ENCODE results near the gene TMEM107. TPM values are rescaled to one million over a fixed set of nuclear protein-coding genes. Genes with fewer than 3 reads are reported as not detected.
A peak's percentile ranks its signal among the peaks of the same experiment; 100 is the strongest.

Gene TMEM107
- total RNA-seq, 1 experiment from 2014 or later, result 30.1 TPM

DNA sequence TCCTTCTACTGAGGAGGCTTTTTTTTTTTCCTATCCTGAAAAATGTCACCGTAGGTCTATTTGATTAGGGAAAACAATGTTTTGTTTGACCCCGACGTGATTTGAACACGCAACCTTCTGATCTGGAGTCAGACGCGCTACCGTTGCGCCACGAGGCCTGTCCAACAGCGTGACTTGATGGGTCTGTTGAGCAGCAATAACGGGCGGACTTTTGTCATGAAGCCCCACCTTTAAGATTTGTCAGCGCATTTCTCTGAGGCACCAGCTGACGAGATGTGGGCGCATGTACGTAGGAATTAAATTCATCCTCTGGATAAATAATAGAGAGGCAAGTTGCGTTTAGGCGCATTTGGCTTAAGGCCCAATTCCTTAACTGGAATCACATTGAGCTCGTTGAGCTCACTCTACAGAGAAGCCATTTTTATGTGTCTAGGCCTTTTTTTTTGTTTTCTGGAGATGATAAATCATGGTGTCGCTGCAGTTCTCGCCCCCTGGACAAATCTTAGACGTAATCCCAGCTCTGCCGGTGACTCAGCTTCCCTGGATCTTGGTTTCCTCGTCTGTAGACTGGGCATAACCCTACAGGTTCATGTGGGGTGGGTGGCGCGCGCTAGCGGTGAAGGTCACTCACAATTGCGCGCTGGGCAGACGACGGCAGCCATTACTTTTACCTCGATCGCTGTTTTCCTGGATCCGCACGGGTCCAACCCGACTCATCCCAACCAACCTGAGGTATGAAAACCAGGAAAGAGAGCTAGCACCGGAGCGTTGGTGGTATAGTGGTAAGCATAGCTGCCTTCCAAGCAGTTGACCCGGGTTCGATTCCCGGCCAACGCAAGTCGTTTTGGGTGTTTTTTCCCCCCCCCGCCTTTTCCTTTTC lies 44.8 kb upstream of the TMEM107 start:
- Histone ChIP-seq H3K36me3 (ENCODE audit: control insufficient read depth in 1 of 2, insufficient read depth in 2 of 2, low read length in 2 of 2) (no peaks in the 10 kb centered on the region), H3K27me3 (ENCODE audit: insufficient read depth, low read length) (no peaks in the 10 kb centered on the region), H3K9ac (ENCODE audit: low read length) (peak overlapping the region; percentile 91), H2AFZ (ENCODE audit: low read depth, low read length, poor library complexity, severe bottlenecking) (peak overlapping the region; percentile 40), H3K79me2 (ENCODE audit: insufficient read depth, low read length) (no peaks in the 10 kb centered on the region), H3K4me2 (ENCODE audit: low read length) (peak overlapping the region; percentile 93), H3K9me3 (ENCODE audit: control insufficient read depth in 1 of 2, insufficient read depth in 1 of 2, low read depth in 1 of 2, low read length in 2 of 2) (no peaks in the 10 kb centered on the region), H4K20me1 (ENCODE audit: insufficient read depth) (no peaks in the 10 kb centered on the region), H3K4me3 (replicated peaks in 1 of 2; ENCODE audit: low read depth in 1 of 2, low read length in 2 of 2) (peak overlapping the region; percentile 82 to 86), H3K4me1 (ENCODE audit: control insufficient read depth in 1 of 2, insufficient read depth in 2 of 2, low read length in 2 of 2) (peaks cover 48 to 87% of the 10 kb centered on the region in 2 experiments), H3K9me2 (ENCODE audit: insufficient read depth) (no peaks in the 10 kb centered on the region), H3K27ac (ENCODE audit: low read depth, low read length) (peak overlapping the region; percentile 83)
- DNase-seq (ENCODE audit: low read depth, low spot score), result peak; percentile 88
- peak; percentile 35 for ATAC-seq
- CTCF ChIA-PET, result interaction anchor here (1.2 to 1.6 kb wide), 4 partner anchors 99 to 148 kb away, joined by 3 to 7 read pairs (median 3); no protein-coding TSS in a partner anchor
- RAD21 ChIA-PET (ENCODE audit: low non-redundant PET in 1 of 2, low total read pairs in 2 of 2, uncharacterized antibody in 2 of 2, unreplicated experiment in 2 of 2), result interaction anchor here (1.0 to 1.8 kb wide), 3 partner anchors 17 to 34 kb away, joined by 4 to 6 read pairs (median 4); partner anchors contain the start of gene BORCS6 (in 1 of the 2)
- BruUV-seq (replicated peaks), result no TSS peak
- POLR2A ChIA-PET, result interaction anchor here (0.9 to 7.5 kb wide), 7 partner anchors 9 to 102 kb away, joined by 3 to 63 read pairs (median 45); partner anchors contain the start of genes ALOXE3, AURKB, BORCS6 and CTC1
- intact Hi-C loops (cut with micrococcal nuclease), result loop anchor here (1.0 to 10.0 kb wide), 3 partner anchors 84 to 154 kb away; partner anchors contain the start of gene KRABD2
- TF ChIP-seq, protein P1, sequence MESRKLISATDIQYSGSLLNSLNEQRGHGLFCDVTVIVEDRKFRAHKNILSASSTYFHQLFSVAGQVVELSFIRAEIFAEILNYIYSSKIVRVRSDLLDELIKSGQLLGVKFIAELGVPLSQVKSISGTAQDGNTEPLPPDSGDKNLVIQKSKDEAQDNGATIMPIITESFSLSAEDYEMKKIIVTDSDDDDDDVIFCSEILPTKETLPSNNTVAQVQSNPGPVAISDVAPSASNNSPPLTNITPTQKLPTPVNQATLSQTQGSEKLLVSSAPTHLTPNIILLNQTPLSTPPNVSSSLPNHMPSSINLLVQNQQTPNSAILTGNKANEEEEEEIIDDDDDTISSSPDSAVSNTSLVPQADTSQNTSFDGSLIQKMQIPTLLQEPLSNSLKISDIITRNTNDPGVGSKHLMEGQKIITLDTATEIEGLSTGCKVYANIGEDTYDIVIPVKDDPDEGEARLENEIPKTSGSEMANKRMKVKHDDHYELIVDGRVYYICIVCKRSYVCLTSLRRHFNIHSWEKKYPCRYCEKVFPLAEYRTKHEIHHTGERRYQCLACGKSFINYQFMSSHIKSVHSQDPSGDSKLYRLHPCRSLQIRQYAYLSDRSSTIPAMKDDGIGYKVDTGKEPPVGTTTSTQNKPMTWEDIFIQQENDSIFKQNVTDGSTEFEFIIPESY (IDR thresholded peaks at IDR 0.05; ENCODE audit: extremely low read depth, insufficient replicate concordance, low read length), result peak; percentile 11
- TF ChIP-seq ZNF274 (IDR thresholded peaks at IDR 0.05; ENCODE audit: low read depth, low read length) (no peak), TCF7L2 (IDR thresholded peaks at IDR 0.05; ENCODE audit: borderline replicate concordance, extremely low read depth, insufficient read depth, insufficient read length) (no peak), FOSL1 (IDR thresholded peaks at IDR 0.05; ENCODE audit: low read depth) (no peak), CBX3 (IDR thresholded peaks at IDR 0.05; ENCODE audit: low read depth) (peak; percentile 96), EZH2 (IDR thresholded peaks at IDR 0.05) (no peak), POLR2AphosphoS5 (IDR thresholded peaks at IDR 0.05; ENCODE audit: low read depth, low read length) (0 out of 2 replicates have a peak, but pooled peaks have one; percentile 20), JUND (IDR thresholded peaks at IDR 0.05) (no peak; the same call in 1 of the 2 replicates), CEBPB (IDR thresholded peaks at IDR 0.05; ENCODE audit: low read depth) (peak; percentile 65), POLR2A (IDR thresholded peaks at IDR 0.05; ENCODE audit: borderline replicate concordance, extremely low read depth, insufficient read depth, insufficient read length) (no peak), YY1 (IDR thresholded peaks at IDR 0.05; ENCODE audit: extremely low read depth, insufficient replicate concordance, low read depth, low read length) (peak; percentile 88), EGR1 (IDR thresholded peaks at IDR 0.05; ENCODE audit: low read depth) (no peak), SP1 (IDR thresholded peaks at IDR 0.05; ENCODE audit: low read depth) (no peak), ELF1 (IDR thresholded peaks at IDR 0.05; ENCODE audit: borderline replicate concordance, low read depth) (no peak), RAD21 (IDR thresholded peaks at IDR 0.05; ENCODE audit: low read depth) (no peak)
- TF ChIP-seq, protein P2, sequence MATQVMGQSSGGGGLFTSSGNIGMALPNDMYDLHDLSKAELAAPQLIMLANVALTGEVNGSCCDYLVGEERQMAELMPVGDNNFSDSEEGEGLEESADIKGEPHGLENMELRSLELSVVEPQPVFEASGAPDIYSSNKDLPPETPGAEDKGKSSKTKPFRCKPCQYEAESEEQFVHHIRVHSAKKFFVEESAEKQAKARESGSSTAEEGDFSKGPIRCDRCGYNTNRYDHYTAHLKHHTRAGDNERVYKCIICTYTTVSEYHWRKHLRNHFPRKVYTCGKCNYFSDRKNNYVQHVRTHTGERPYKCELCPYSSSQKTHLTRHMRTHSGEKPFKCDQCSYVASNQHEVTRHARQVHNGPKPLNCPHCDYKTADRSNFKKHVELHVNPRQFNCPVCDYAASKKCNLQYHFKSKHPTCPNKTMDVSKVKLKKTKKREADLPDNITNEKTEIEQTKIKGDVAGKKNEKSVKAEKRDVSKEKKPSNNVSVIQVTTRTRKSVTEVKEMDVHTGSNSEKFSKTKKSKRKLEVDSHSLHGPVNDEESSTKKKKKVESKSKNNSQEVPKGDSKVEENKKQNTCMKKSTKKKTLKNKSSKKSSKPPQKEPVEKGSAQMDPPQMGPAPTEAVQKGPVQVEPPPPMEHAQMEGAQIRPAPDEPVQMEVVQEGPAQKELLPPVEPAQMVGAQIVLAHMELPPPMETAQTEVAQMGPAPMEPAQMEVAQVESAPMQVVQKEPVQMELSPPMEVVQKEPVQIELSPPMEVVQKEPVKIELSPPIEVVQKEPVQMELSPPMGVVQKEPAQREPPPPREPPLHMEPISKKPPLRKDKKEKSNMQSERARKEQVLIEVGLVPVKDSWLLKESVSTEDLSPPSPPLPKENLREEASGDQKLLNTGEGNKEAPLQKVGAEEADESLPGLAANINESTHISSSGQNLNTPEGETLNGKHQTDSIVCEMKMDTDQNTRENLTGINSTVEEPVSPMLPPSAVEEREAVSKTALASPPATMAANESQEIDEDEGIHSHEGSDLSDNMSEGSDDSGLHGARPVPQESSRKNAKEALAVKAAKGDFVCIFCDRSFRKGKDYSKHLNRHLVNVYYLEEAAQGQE (IDR thresholded peaks at IDR 0.05; ENCODE audit: low read depth), result no peak
- TF ChIP-seq, protein P3, sequence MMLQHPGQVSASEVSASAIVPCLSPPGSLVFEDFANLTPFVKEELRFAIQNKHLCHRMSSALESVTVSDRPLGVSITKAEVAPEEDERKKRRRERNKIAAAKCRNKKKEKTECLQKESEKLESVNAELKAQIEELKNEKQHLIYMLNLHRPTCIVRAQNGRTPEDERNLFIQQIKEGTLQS (IDR thresholded peaks at IDR 0.05), result peak; percentile 98
- TF ChIP-seq, protein P4, sequence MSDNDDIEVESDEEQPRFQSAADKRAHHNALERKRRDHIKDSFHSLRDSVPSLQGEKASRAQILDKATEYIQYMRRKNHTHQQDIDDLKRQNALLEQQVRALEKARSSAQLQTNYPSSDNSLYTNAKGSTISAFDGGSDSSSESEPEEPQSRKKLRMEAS (IDR thresholded peaks at IDR 0.05), result peak; percentile 74
